GM18502 (cell line): ENCODE data around the gene OSBPL5.

ENCODE experiments used
- ATAC-seq: cut with Tn5 transposase; IDR thresholded peaks from one replicate; pipeline ENCODE4 v1.9.1; 2021; ENCODE audit warnings: mild to moderate bottlenecking; ENCODE audit not compliant: unreplicated experiment, poor library complexity

OSBPL5 gene

DNA sequence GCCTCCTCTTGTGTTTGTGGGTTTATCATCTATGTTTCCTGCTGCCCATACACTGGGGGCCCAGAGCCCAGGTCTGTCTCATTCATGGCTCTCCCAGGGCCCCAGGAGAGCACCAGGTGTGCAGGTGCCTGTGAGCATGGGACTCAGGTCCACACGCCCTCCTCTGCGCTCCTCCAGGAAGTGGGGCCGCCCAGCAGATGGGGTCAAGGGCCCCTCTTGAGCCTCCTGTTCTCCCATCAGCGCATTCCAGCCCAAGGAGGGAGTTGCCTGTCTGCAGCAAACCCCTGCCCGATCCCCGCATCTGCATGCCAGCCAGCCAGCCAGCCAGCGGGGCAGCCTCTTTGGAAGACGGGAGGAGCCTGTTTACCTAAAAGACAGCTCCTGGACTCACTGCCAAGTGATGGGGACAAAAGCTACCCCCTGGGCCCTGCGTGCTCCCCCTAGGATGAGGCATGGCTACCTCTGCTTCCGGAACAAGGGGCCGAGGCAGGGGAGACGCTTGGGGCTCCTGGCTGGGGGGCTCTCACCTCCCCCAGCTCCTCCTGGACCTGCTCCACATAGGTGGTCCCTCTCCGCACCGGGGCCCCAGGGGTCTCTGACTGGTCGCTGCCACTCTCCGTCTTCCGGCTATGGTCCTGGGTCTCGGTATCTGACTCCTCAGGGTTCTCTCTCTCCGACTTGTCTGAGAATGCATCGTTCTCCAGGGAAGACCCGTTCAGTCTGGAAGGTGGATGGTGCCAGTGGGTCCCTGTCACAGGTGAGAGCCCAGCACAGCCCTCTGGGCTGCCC is 58.2 kb downstream of the OSBPL5 start:
- no peak for ATAC-seq

DNA sequence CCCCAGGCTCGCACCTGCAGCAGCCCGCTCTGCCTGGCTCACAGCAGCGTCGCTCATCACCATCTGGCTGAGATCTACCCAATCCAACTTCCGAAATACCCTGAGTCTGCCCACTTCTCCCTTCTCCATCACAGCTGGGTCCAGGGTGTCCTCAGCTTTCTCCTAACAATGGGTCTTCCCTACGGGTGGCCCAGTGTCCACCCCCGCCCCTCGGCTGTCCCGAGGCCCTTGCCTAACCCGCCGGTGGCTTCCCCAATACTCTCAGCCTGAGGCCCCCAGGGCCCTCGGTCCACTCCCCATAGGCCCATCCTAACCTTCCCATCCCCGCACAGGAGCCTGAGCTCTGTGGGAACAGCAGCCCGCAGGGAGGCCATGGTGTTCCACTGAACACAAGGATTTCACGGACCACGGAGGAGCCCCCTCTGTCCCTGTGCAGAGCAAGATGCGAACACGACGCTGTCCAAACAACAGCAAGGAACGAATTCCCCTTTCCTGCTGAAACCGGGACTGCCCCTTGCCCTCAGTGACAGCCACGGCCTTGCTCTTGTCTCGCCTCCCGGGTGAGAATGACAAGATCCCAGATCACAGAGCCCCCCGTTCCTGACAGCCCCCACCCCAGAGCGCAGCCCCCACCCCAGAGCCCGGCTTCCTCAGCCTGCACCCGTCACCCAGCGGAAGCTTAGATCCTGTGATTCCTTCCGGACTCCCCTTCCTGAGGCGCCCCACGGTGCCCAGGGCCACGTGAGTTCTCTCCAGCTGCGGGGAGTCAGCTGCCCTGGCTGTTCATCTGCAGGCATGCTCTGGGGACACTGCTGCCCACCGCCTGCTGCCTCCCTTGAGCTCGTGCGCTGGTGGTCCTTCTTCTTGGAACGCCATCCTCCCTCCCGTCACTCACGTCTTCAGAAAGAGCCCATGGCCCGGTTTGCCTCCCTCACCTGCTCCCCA is 59.0 kb downstream of the OSBPL5 start:
- ATAC-seq, result no peak

DNA sequence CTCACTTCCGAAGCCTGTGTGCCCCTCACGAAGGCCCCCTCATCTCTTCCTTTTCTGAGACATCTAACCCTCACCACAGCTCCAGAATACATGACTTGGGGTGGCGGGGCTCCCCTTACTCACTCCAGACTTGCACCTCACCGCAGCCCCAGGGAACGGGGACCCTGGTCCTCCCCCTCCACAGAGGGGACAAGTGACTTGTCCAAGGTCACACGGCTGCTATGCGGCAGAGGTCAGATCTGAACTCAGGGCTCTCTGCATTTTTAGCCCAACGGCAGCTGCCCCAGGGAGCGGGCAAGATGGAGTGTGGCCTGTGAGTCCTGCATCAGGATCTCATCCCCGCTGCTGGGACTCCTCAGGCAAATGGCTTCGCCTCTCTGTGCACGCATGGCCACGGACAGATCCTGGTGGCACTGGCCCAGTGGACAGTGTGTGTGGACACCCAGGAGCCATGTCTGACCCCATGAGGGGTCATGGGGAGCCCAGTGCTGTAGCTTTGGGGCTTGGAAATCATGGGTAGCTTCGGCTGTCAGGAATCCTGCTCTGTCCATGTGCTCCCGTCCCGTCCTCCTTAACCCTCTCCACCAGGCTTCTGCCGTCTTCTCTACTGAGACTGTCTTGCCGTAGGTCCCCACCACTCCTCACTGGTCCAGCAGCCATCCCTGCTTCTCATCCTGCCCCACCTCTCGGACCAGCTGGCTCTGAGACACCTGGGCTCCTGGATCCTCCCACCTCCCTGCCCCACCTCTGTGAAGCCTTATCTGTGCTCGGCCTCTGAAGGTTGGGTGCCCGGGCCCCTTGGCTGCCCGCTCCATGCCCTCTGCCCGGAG is 59.9 kb downstream of the OSBPL5 start:
- ATAC-seq, result no peak

DNA sequence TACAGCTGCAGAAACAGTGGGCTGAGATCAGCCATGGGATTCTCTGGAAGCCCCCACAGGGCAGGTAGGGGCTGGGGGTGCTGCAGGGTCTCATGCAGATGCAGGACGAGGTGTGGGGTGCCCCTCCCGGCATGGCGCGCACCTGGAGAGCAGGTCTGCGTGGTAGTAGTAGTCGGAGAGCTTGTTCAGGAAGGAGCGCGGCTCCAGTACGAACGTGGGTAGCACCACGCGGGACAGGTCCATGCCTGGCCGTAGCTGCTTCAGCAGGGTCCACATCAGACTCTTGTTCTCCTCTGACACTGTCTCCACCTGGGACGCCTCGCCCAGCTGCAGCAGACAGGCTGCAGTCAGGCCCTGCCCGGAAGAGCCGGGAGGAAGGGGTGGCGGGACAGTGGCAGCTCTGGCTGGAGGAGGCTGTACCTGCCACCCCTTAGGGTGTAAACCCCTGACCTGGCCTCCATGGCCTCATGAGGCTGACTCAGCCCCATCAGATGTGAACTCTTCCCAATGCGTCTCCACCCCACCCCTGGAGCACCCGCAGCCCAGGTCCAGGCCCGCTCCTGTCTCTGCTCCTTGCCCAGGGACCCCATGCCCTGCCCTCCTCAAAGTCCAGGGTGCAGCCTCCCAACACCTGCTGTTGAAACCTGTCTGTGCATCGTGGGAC is 60.9 kb downstream of the OSBPL5 start:
- ATAC-seq, result no peak

- no peak for ATAC-seq
Observed at GRCh38 chr11:3103076-3103475, 62.0 kb downstream of the OSBPL5 start.

DNA sequence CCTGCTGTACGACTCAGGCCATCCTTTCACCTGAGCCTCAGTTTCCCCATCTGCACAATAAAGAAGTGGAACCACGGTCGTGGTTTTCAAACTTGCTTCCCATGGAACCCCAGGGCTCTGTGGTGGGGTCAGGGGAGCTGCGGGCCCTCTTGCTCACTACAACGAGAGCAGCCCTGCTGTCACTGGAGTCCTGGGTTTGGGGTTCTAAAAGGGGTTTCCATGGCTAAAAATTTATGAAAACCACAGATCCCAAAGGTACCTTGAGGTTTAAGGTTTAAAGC is 62.5 kb downstream of the OSBPL5 start:
- ATAC-seq, result no peak

GRCh38 chr11:3101921-3102640 is 63.0 kb downstream of the OSBPL5 start:
- no peak for ATAC-seq

DNA sequence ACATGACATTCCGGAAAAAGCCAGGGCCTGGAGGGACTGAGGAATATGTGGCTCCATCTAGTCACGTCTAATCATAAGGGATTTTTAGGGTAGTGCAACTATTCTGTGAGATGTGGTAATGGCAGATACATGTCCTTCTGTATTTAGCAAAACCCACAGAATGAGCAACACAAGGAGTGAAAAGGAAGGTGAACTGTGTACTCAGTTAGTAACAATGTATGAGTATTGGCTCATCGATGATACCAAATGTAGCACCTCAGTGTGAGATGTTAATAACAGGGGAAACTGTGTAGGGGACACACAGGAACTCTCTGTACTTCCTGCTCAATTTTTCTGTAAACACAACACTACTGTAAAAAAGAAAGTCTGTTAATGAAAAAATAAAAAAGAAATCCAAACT is 65.9 kb downstream of the OSBPL5 start:
- ATAC-seq, result no peak

GRCh38 chr11:3096909-3097530 is 68.1 kb downstream of the OSBPL5 start:
- ATAC-seq, result no peak

- ATAC-seq, result no peak
Observed at GRCh38 chr11:3095712-3096361, 69.3 kb downstream of the OSBPL5 start.

- no peak for ATAC-seq
Observed at GRCh38 chr11:3094223-3094824, 70.8 kb downstream of the OSBPL5 start.

GRCh38 chr11:3093281-3094191 is 71.6 kb downstream of the OSBPL5 start:
- ATAC-seq, result no peak

DNA sequence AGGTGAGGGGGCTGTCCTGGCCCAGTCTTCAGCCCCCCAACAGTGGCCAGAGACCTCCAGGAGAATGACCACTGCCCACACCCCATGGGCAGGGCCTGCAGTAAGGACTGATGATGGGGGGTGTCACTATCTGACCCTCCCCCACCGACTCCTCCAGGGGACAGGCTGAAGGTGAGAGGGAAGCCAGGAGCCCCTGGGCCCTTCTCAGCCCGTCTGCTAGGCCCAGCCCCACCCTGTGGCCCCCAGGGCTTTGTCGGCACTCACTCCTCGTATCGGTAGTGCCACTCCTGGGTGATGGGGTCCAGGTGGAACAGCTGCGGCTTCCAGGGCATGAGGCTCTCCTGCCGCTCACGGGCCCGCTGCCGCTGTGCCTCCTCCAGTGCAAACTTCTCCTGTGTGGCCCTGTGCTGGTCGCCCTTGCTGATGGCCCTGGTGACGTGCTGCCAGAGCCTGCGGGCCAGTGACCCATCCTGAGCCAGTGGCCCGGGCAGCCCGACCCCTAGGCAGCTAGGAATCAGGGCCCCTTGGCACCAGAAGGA is 72.4 kb downstream of the OSBPL5 start:
- ATAC-seq, result no peak

DNA sequence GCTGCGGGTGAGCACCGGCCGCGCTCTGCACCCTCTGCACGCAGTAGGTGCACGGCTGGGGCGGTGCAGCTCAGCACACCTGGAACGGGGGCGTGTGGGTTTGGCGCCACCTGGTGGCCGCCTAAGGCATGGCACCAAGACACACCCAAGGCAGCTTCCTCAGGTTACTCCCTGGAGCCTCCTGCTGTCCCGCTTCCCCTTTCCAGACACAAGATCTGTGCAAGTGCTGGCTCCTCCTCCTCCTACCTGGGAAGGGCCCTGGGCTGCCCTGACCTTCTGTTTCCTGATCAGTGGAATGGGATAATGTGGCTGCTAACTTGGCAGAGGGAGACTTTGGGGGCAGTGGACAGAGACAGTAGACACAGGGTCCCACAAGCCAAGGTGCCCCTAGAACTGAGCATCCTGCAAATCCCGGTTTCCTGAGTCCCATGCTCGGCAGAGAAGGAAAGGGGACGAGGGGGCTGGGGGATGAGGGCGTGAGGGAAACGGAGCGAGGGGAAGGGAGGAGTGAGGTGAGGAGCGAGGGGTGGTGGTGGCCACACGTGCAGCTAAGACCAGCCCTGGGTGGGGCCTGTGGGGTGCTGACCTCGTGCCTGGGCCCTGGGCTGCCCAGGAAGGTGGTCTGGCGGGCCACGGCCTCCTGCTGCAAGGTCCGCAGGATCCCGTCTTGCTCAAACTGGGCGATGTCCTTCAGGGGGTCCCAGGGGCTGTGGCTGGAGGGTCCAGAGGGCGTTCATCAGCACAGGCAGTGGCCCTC is 73.1 kb downstream of the OSBPL5 start:
- peak; percentile 71 for ATAC-seq

GRCh38 chr11:3091081-3091845 is 73.8 kb downstream of the OSBPL5 start:
- no peak for ATAC-seq
